ENCODE results near the gene CNRIP1.
"Not testable (repeated sequence)": the region's sequence is repeated elsewhere in the genome, so short reads cannot be mapped to it uniquely, and the experiment has no call there.

CNRIP1 gene

GRCh38 chr2:68340226-68341061 lies 20.7 kb upstream of the CNRIP1 start:
- DNase-seq: no peak

- no peak for DNase-seq
These were observed 16.4 kb upstream of the CNRIP1 start for GRCh38 chr2:68336192-68336591.

GRCh38 chr2:68333931-68334330 lies 14.2 kb upstream of the CNRIP1 start:
- no peak for DNase-seq

GRCh38 chr2:68333009-68333408 lies 13.3 kb upstream of the CNRIP1 start:
- no peak for DNase-seq

GRCh38 chr2:68330691-68331090 lies 10.9 kb upstream of the CNRIP1 start:
- DNase-seq: no peak

GRCh38 chr2:68328901-68329300 lies 9.2 kb upstream of the CNRIP1 start:
- no peak for DNase-seq

- no peak for DNase-seq
These were observed 5.3 kb upstream of the CNRIP1 start for GRCh38 chr2:68325056-68325455.

- peak; percentile 59 for DNase-seq
These were observed 431 bp upstream of the CNRIP1 start for GRCh38 chr2:68320118-68320641.

GRCh38 chr2:68318914-68319397 lies 793 bp downstream of the CNRIP1 start:
- DNase-seq: no peak

GRCh38 chr2:68317971-68318913 lies 1.5 kb downstream of the CNRIP1 start:
- no peak for DNase-seq

GRCh38 chr2:68316111-68316510 lies 3.6 kb downstream of the CNRIP1 start:
- DNase-seq: no peak

- DNase-seq: no peak
These were observed 8.7 kb downstream of the CNRIP1 start for GRCh38 chr2:68311033-68311432.

- DNase-seq: no peak
These were observed 10.3 kb downstream of the CNRIP1 start for GRCh38 chr2:68309426-68309825.

- DNase-seq: not testable (repeated sequence)
These were observed 15.9 kb downstream of the CNRIP1 start for GRCh38 chr2:68303902-68304272.

- no peak for DNase-seq
These were observed 16.5 kb downstream of the CNRIP1 start for GRCh38 chr2:68303033-68303901.

- no peak for DNase-seq
These were observed 17.4 kb downstream of the CNRIP1 start for GRCh38 chr2:68302281-68302875.

GRCh38 chr2:68295516-68295915 lies 24.2 kb downstream of the CNRIP1 start:
- no peak for DNase-seq

GRCh38 chr2:68294913-68295312 lies 24.8 kb downstream of the CNRIP1 start:
- DNase-seq: no peak

GRCh38 chr2:68294187-68294586 lies 25.6 kb downstream of the CNRIP1 start:
- no peak for DNase-seq

- DNase-seq: no peak
These were observed 26.0 kb downstream of the CNRIP1 start for GRCh38 chr2:68293755-68294154.

GRCh38 chr2:68293024-68293423 lies 26.7 kb downstream of the CNRIP1 start:
- no peak for DNase-seq

GRCh38 chr2:68292108-68292710 lies 27.5 kb downstream of the CNRIP1 start:
- peak; percentile 34 for DNase-seq
